Putamen (tissue), 1 donor: Measurements from ENCODE around the gene OOSP4A.

Experiments
- DNase-seq: peaks from one replicate; pipeline ENCODE4 v3.0.0-alpha.2; 2016; ENCODE audit warnings: low spot score

The OOSP4A gene

GRCh38 chr11:59963733-59964132 lies at the start of gene OOSP4A:
Gene OOSP4A (plus strand): TSS chr11:59964033. CDS start chr11:59964033, 0 bp downstream.
- DNase-seq: no peak

- no peak for DNase-seq
Measured at GRCh38 chr11:59918480-59918879, 45.4 kb upstream of the OOSP4A start.

GRCh38 chr11:59918987-59919589 lies 44.7 kb upstream of the OOSP4A start:
- no peak for DNase-seq

- no peak for DNase-seq
Measured at GRCh38 chr11:59923813-59924212, 40.0 kb upstream of the OOSP4A start.

DNA sequence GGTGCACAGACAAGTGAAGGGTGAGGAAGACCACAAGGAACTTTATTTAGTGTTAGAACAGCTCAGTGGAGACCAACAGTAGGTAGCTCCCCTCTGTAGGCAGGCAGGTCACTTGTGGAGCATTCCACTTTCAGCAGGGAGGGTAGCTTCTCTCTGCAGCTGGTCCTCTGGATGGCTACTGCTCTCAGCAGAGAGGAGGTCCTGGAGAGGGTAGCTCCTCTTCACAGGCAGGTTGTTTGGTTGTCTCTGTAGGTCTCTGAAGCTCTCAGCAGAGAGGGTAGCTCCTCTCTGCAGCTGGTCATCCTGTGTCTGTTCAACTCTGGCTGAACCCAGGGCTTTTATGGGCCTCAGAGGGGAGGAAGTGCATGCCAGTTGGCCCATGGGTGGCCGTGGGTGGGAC lies 32.1 kb upstream of the OOSP4A start:
- no peak for DNase-seq

- DNase-seq: no peak
Measured at GRCh38 chr11:59938132-59938531, 25.7 kb upstream of the OOSP4A start, which contains the start of gene OOSP1. Gene OOSP1 (plus strand): TSS chr11:59938432. CDS start chr11:59938455, 23 bp downstream.

DNA sequence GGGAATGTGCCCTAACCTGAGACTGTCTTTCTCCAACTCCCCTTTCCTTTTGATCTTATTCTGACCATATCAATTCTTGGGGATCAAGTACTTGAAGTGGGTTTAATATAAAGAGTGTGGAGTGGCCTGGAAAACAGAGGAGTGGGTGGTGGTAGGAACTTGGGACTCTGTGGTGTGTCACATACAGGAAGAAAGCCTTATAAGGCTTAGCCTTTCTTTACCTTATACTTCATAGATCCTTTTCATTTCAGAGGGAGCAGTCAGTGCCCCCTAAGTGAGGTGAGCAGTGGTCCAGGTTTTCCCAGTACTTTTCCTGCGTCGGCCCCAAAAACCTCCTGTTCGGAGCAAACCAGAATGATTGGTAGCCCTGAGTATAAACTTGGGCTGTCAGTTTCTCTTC lies 25.1 kb upstream of the OOSP4A start:
- DNase-seq: no peak

- no peak for DNase-seq
Measured at GRCh38 chr11:59939482-59939881, 24.4 kb upstream of the OOSP4A start.

- DNase-seq: no peak
Measured at GRCh38 chr11:59941091-59941490, 22.7 kb upstream of the OOSP4A start.

DNA sequence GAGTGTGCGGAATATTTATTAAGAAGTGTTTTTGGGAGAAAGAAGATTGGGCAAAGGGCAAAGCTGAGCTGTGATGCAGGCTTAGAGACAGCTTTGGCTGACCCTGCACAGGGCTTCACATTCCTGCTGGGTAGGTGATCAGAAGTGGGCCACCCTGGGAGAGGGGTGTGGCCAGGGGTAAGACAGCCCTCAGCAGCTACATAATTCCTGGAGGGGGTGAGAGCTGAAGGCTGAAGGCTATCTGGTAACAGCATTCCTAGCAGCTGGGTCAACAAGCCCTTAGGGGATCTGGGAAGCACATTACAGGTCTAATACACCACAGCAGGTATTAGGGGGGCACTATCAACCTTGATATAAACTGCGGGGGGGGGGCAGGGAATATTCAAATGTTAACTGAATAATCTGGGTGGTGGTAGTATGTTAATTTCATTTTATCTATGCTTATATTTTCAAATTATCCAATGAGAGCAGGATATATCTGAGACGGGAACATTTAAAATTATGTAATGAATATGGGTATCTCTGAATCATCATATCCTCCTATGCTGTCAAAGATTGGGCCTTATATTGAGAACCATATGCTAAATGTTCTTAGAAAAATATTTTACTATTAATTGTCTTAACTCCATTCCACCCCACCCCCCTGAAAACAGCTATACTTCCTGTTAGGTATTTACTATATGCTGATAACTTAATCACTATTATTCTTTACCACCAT lies 19.7 kb upstream of the OOSP4A start:
- DNase-seq: no peak

GRCh38 chr11:59944720-59945119 lies 19.1 kb upstream of the OOSP4A start:
- no peak for DNase-seq

GRCh38 chr11:59953463-59954218 lies 10.2 kb upstream of the OOSP4A start:
- no peak for DNase-seq

GRCh38 chr11:59954219-59954847 lies 9.5 kb upstream of the OOSP4A start:
- no peak for DNase-seq

DNA sequence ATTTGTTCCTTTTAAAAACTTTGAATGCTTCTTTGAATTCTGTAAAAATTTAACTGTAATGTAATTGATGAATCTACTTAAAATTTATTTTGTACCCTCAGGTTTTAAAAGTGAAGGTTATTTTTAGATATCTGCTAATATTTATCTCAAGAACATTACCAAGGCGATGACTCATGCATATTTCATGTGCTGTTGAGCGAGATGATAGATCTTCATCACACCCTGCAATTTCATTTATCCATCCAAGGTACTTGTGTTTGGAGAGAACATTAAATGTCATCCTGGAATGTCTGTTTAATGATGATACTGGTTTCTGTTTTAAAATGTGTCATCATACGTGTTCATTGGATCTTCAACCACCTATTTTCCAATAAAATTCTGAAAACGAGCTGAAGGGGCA lies 6.7 kb upstream of the OOSP4A start:
- DNase-seq: no peak

DNA sequence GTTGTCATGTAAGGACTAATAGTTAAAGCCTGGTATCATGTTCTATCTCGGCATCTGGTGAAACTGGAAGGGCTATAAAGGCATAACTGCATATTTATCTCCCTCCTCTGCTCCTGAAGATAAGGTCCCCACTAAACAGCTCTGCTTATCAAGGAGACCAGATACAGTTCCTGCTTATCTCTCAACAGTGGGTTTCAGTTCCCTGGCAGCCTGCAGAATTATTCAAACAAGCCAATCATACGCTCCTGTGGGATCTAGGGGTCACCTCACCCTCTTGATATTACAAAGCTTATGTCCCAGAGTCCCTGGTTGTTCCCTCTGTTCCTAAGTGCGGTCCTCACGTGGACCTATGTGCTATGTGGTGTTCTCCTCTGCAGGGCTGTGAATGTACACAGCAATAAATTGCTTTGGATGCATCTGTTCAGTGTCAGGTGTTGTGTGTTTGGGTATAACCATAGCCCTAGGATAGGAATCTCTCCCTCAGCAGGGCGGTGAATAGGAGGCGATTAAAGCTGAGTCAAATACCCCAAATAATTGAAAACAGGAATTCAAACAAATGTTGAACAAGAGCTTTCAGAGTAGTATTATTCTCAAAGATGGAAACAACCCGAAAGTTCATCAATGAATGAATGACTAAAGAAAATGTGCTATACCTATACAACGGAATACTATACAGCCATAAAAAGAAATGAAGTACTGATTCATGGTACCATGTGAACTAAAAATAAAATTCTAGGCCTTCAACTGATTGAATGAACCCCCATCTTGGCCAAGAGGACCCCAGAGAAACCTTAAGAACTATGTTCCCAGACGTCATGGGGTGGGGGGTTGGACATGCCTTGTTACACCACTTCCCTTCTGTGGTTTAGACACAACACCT lies 3.1 kb upstream of the OOSP4A start:
- DNase-seq: no peak

- DNase-seq: no peak
Measured at GRCh38 chr11:59962107-59962482, 1.7 kb upstream of the OOSP4A start.

GRCh38 chr11:59965424-59965823 lies 1.6 kb downstream of the OOSP4A start:
- no peak for DNase-seq

DNA sequence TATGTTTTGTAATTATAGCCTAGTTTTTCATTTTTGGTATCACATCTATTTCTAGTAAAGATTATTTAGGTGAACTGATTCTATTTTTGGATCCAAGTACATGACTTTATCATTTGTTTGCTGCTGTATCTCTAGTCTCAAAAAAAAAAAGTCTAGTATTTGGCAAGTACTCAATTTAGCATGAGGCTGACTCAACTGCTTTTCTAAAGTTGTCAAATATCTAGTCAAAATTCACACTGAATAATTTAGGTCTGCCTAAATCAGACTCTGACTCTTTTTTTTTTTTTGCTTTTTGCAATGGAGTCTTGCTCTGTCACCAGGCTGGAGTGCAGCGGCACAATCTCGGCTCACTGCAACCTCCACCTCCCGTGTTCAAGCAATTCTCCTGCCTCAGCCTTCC lies 2.4 kb downstream of the OOSP4A start:
- no peak for DNase-seq

GRCh38 chr11:59967677-59968394 lies 4.0 kb downstream of the OOSP4A start:
- DNase-seq: no peak

GRCh38 chr11:59968395-59968783 lies 4.6 kb downstream of the OOSP4A start:
- no peak for DNase-seq

GRCh38 chr11:59973097-59973496 lies 9.3 kb downstream of the OOSP4A start:
- no peak for DNase-seq
